Subcutaneous adipose tissue (tissue), 4 donors: Measurements from ENCODE around the gene HRG. TPM values are rescaled to one million over a fixed set of nuclear protein-coding genes. Genes with fewer than 3 reads are reported as not detected.

Experiments
- total RNA-seq, 4 donors: library from RNA; depleted of rRNA; stranded (reverse); fragments of >200 nt; gene quantifications; one replicate each; pipeline ENCODE4 v1.1.0, GENCODE V29; 2016
- TF ChIP-seq, protein P1 (sequence below): fragments of 450-650 bp; IDR thresholded peaks from one replicate; pipeline ENCODE4 v1.5.1; 2016; ENCODE audit warnings: low read depth, mild to moderate bottlenecking, control low read depth, antibody characterized with exemption, moderate library complexity

Gene HRG
- total RNA-seq, 4 donors from 2014 or later = not detected

DNA sequence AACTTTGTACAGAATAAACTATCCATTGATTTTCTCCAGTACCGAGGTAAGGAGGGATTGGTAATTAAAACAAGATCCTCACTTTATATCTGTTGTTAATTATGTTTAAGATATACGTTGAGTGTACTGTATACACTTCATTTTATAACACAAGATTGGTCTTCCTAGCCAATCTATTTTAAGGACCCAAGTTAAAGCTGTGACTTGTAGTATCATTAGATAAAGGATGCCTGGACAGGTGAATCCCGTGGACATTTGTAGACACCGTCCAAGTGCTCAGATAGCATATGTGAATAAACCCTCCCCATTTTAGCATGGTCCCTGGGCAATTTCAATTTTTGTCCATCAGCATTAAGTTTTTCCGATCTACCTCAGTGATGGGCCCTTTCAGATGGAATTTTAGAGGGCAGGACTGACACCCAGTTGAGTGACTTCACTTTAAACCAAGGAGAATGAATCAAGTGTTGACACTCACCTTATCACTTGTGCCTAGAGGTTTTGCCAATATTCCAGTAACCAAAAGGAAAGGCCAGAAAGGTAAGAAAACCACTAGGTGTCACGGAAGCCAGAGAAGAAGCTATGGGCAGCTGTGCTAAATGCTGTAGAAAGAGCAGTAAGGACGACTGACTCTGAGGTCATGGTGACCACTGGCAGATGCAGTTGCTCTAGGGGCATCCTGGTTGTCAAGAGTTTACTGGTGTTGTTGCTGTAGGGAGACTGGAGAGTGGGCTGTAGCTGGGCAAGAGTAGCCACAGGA is 43.7 kb upstream of the HRG start:
- TF ChIP-seq, protein P1, sequence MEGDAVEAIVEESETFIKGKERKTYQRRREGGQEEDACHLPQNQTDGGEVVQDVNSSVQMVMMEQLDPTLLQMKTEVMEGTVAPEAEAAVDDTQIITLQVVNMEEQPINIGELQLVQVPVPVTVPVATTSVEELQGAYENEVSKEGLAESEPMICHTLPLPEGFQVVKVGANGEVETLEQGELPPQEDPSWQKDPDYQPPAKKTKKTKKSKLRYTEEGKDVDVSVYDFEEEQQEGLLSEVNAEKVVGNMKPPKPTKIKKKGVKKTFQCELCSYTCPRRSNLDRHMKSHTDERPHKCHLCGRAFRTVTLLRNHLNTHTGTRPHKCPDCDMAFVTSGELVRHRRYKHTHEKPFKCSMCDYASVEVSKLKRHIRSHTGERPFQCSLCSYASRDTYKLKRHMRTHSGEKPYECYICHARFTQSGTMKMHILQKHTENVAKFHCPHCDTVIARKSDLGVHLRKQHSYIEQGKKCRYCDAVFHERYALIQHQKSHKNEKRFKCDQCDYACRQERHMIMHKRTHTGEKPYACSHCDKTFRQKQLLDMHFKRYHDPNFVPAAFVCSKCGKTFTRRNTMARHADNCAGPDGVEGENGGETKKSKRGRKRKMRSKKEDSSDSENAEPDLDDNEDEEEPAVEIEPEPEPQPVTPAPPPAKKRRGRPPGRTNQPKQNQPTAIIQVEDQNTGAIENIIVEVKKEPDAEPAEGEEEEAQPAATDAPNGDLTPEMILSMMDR = no peak

DNA sequence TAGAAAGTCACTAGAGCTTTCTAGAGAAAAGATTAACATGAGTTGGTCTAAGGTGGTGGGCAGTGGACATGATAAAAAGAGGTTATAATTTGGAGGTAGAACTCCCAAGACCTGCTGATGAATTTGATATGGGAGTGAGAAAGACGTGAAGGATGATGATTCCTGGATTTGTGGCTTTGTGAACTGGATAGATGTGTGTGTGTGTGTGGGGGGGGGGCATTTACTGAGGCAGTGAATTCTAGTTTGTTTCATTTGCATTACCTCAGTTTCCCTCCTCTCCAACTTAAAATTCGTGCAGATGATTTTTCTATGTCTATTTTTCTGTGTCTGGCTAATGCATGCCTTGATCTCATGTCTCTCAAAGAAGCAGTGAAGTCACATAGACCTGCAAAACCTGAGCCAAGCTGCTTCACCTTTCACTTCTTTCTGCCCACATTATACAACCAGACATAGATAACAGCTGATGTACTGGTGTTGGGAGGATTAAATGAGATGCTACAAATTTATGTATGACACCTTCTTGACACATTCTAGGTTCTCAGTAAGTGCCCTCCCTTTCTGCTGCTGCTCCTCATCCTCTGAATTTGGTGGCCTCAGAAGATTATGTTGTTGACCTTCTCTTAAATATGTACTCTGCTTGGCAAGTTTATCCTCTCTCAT is 43.0 kb upstream of the HRG start:
- TF ChIP-seq, protein P1 = no peak

DNA sequence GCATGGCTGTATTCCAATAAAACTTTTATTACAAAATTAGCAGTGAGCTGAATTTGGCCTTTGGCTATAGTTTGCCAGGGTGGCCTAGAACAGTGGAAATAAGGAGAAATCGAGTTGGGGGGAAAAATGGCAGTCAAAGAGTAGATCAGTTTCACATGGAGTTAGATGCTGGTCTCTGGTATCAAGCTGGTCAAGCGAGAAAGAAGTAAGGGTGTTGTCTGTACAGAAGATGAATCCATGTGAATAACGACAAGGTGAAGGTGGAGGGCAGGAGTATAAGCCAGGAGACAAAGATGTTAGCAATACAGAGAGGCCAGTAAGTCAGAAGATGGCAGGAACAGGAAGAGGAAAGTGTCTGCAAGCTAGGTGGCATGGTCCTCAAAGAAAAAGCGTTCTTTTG is 41.2 kb upstream of the HRG start:
- TF ChIP-seq, protein P1 = no peak

DNA sequence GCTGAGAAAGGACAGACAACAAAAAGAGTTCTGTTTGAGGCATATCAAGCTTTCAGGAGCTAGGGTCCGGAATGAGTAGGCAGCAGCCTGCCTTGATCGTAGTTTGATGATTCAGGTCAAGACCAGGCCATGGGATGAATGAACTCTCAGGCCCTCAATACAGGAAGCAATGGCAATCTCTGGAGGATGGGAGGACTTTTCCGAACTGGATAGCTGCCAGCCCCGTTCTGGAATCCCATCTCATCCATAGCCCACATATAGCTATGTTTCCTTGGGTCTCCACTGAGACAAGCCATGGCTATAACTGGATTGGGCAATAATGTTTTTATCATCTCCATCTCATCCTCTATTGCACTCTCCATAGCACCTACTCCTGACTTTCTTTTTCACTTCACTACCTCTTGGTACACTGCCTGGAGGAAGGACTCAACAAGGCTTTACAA is 40.2 kb upstream of the HRG start:
- TF ChIP-seq, protein P1 = no peak

DNA sequence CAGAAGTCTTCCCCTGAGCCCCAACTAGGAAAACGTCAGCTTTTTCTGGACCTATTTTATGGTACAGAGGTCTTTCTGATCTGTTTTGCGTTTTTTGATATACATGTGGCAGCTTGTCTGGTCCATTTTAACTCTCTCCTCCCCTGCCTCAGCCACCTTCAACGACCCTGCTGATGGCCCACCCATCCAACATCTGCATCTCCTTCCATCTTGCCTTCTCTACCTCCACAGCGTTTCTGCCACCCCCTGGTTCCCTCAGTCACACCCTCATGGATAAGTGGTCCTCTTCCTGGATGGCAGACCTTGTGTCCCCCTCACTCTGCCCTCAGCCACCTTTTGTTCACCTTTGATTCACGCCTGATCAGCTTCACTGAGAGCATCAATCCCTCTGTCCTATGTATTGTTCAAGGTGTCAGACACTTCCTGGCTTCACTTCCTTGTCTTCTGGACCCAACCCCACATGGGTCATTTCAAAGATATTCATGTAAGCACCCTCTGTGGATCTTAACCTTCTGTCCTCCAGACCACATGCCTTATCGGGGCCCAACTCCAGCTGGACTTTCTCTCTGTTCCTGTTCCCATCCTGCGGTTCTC is 39.5 kb upstream of the HRG start:
- TF ChIP-seq, protein P1 = no peak

DNA sequence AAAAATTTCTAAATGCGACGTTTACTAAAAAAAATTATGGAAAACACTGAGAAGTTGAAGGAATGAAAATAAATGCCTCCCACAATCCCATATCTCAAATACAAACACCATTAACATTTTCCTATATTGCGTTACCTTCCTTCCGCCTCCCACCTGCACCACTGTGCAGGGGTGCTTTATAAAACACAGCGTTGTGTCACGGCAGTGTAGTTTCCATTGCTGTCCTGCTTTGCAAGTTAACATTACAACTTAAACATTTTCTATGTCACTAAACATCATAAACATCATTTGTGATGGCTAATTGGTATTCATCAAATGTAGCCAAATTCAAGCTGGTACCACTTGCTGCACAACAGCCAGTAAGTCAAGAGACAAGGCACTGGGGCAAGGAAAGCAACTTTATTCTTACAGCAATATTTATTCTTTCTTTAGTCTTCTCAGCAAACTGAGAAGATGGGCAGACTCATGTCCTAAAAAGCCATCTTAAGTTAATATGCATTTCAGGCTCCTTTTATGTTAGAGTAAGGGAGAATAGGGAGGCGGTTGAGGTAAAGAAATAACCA is 37.9 kb upstream of the HRG start:
- TF ChIP-seq, protein P1 = no peak

DNA sequence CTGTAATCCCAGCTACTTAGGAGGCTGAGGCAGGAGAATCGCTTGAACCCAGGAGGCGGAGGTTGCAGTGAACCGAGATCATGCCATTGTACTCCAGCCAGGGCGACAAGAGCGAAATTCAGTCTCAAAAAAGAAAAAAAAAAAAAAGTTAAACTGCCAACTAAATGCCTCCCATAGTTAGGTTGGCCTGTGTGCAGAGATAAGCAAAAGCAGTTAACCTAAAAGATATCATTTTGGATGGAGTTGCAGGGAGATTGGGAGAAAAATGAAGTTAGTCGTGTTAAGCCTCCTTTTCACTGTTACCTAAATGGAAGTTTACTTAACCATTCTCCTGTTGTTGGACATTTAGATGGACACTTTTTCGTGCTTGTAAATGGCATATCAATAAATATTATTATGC is 37.1 kb upstream of the HRG start:
- TF ChIP-seq, protein P1 = no peak
